ENCODE results near the gene DPM2. TPM values are rescaled to one million over a fixed set of nuclear protein-coding genes. Genes with fewer than 3 reads are reported as not detected.
A peak's percentile ranks its signal among the peaks of the same experiment; 100 is the strongest.

The DPM2 gene
- 10 to 100 TPM in 3 of 4 donors, 1 to 10 TPM in 1; 6.7 to 33.1 (median 15.9) TPM for total RNA-seq

GRCh38 chr9:127937388-127938297, at the start of gene DPM2:
Gene DPM2 (minus strand): TSS chr9:127937854. CDS start chr9:127937820, 34 bp downstream.
- Histone ChIP-seq H3K4me1 (peaks cover 10 to 12% of the 10 kb centered on the region in 2 donors), H3K36me3 (no peaks in the 10 kb centered on the region), H3K9me3 (no peaks in the 10 kb centered on the region), H3K4me3 (peak within 1 kb of the TSS; percentile 69 to 88), H3K27me3 (no peaks in the 10 kb centered on the region), H3K27ac (peak within 1 kb of the TSS; percentile 80 to 81)
- peak; percentile 10 to 59 for TF ChIP-seq POLR2A (IDR thresholded peaks at IDR 0.05)
- TF ChIP-seq CTCF (IDR thresholded peaks at IDR 0.05) = no peak
- peak; percentile 79 to 83 for DNase-seq
- intact Hi-C loops (cut with DNase I; ENCODE audit: low total_unique reads) = no loop called here

- no peak for TF ChIP-seq CTCF (IDR thresholded peaks at IDR 0.05)
- no peak for TF ChIP-seq POLR2A (IDR thresholded peaks at IDR 0.05)
- Histone ChIP-seq H3K9me3 (no peaks in the 10 kb centered on the region), H3K27ac (no peak overlapping the region), H3K27me3 (no peaks in the 10 kb centered on the region), H3K4me3 (no peak overlapping the region), H3K4me1 (no peaks in the 10 kb centered on the region), H3K36me3 (no peaks in the 10 kb centered on the region)
- DNase-seq = no peak
- intact Hi-C loops (cut with DNase I; ENCODE audit: low total_unique reads) = no loop called here
These were observed 49.5 kb upstream of the DPM2 start for GRCh38 chr9:127987103-127987614.

GRCh38 chr9:127985011-127985410, 47.4 kb upstream of the DPM2 start:
- H3K9me3 ChIP-seq = no peaks in the 10 kb centered on the region
- no peaks in the 10 kb centered on the region for H3K4me1 ChIP-seq
- TF ChIP-seq CTCF (IDR thresholded peaks at IDR 0.05) (no peak), POLR2A (IDR thresholded peaks at IDR 0.05) (no peak)
- no peak for DNase-seq
- H3K4me3 ChIP-seq = no peak overlapping the region
- intact Hi-C loops (cut with DNase I; ENCODE audit: low total_unique reads) = no loop called here
- no peaks in the 10 kb centered on the region for H3K36me3 ChIP-seq
- H3K27ac ChIP-seq = no peak overlapping the region
- no peaks in the 10 kb centered on the region for H3K27me3 ChIP-seq

- no peak overlapping the region for H3K27ac ChIP-seq
- DNase-seq = no peak
These were observed 46.2 kb upstream of the DPM2 start for GRCh38 chr9:127983847-127984289.

More at GRCh38 chr9:127983847-127984289, 46.2 kb upstream of the DPM2 start:
- H3K36me3 ChIP-seq = no peaks in the 10 kb centered on the region
- no peaks in the 10 kb centered on the region for H3K4me1 ChIP-seq
- no peak overlapping the region for H3K4me3 ChIP-seq
- no peaks in the 10 kb centered on the region for H3K27me3 ChIP-seq
- H3K9me3 ChIP-seq = no peaks in the 10 kb centered on the region
- intact Hi-C loops (cut with DNase I; ENCODE audit: low total_unique reads) = no loop called here
- TF ChIP-seq CTCF (IDR thresholded peaks at IDR 0.05) = no peak
- TF ChIP-seq POLR2A (IDR thresholded peaks at IDR 0.05) = no peak

All from uterus (tissue), 4 donors.